IPS-11a (cell line): ENCODE measurements around the gene TXNL4B.
"Not testable (repeated sequence)": the region's sequence is repeated elsewhere in the genome, so short reads cannot be mapped to it uniquely, and the experiment has no call there.

Source experiments
- H3K4me3 ChIP-seq: one replicate; pipeline ENCODE4 v1.5.1; 2013; ENCODE audit warnings: low read depth, low read length, control low read depth

The TXNL4B gene

GRCh38 chr16:72076991-72077706 is 16.3 kb downstream of the TXNL4B start:
- H3K4me3 ChIP-seq, result not testable (repeated sequence)

GRCh38 chr16:72075067-72075466 is 18.4 kb downstream of the TXNL4B start:
- H3K4me3 ChIP-seq, result not testable (repeated sequence)

- no peak overlapping the region for H3K4me3 ChIP-seq
Observed at GRCh38 chr16:72073560-72074230, 19.7 kb downstream of the TXNL4B start.

GRCh38 chr16:72072514-72073342 is 20.7 kb downstream of the TXNL4B start:
- H3K4me3 ChIP-seq, result no peak overlapping the region

- H3K4me3 ChIP-seq, result no peak overlapping the region
Observed at GRCh38 chr16:72068930-72069329, 24.5 kb downstream of the TXNL4B start.

GRCh38 chr16:72066747-72067146 is 26.7 kb downstream of the TXNL4B start:
- no peak overlapping the region for H3K4me3 ChIP-seq

GRCh38 chr16:72064361-72064894 is 29.0 kb downstream of the TXNL4B start:
- no peak overlapping the region for H3K4me3 ChIP-seq

GRCh38 chr16:72061564-72061963 is 31.9 kb downstream of the TXNL4B start:
- no peak overlapping the region for H3K4me3 ChIP-seq

GRCh38 chr16:72060405-72060804 is 33.0 kb downstream of the TXNL4B start:
- no peak overlapping the region for H3K4me3 ChIP-seq

- H3K4me3 ChIP-seq, result not testable (repeated sequence)
Observed at GRCh38 chr16:72059060-72059459, 34.4 kb downstream of the TXNL4B start.

- not testable (repeated sequence) for H3K4me3 ChIP-seq
Observed at GRCh38 chr16:72057313-72057712, 36.1 kb downstream of the TXNL4B start.

GRCh38 chr16:72055911-72056310 is 37.5 kb downstream of the TXNL4B start:
- H3K4me3 ChIP-seq, result no peak overlapping the region

- not testable (repeated sequence) for H3K4me3 ChIP-seq
Observed at GRCh38 chr16:72054254-72054847, 39.1 kb downstream of the TXNL4B start, which contains the start of gene HP. Gene HP (plus strand): TSS chr16:72054505. CDS start chr16:72054653, 148 bp downstream.

- H3K4me3 ChIP-seq, result no peak overlapping the region
Observed at GRCh38 chr16:72051818-72052217, 41.6 kb downstream of the TXNL4B start.

- H3K4me3 ChIP-seq, result no peak overlapping the region
Observed at GRCh38 chr16:72050769-72051464, 42.5 kb downstream of the TXNL4B start.

- no peak overlapping the region for H3K4me3 ChIP-seq
Observed at GRCh38 chr16:72049110-72049509, 44.3 kb downstream of the TXNL4B start.

GRCh38 chr16:72044825-72045359 is 48.5 kb downstream of the TXNL4B start:
- H3K4me3 ChIP-seq, result no peak overlapping the region

- no peak overlapping the region for H3K4me3 ChIP-seq
Observed at GRCh38 chr16:72044296-72044695, 49.1 kb downstream of the TXNL4B start.

GRCh38 chr16:72043539-72043938 is 49.9 kb downstream of the TXNL4B start:
- no peak overlapping the region for H3K4me3 ChIP-seq

- H3K4me3 ChIP-seq, result no peak overlapping the region
Observed at GRCh38 chr16:72043058-72043457, 50.4 kb downstream of the TXNL4B start.
